Neutrophil (primary cell): ENCODE measurements around the gene TENM3.

Experiments used
- H3K27ac ChIP-seq: fragments of 200-600 bp; sonication (generic); 2 replicates; pipeline ENCODE4 v1.5.1; 2016; ENCODE audit warnings: mild to moderate bottlenecking, moderate library complexity
- H3K27me3 ChIP-seq: fragments of 200-600 bp; sonication (generic); 2 replicates; pipeline ENCODE4 v1.6.0; 2016; ENCODE audit warnings: mild to moderate bottlenecking
- H3K36me3 ChIP-seq: fragments of 200-600 bp; sonication (generic); 2 replicates; pipeline ENCODE4 v1.5.1; 2017
- H3K4me1 ChIP-seq, 2 experiments: fragments of 200-600 bp in 1 of 2; sonication (generic) in 1 of 2; 1 replicate in 1 of 2; 2 replicates in 1 of 2; pipeline versions ENCODE4 v1.5.1 to v1.6.1; 2013 to 2016; ENCODE audit warnings: low read depth in 1 of 2, low read length in 1 of 2, mild to moderate bottlenecking in 1 of 2, moderate library complexity in 1 of 2; ENCODE audit not compliant: control insufficient read depth in 1 of 2, insufficient read depth in 1 of 2
- H3K4me3 ChIP-seq, 2 experiments: fragments of 200-600 bp in 1 of 2; sonication (generic) in 1 of 2; 1 replicate in 1 of 2; 2 replicates in 1 of 2; pipeline ENCODE4 v1.5.1; 2013 to 2016; ENCODE audit warnings: low read depth in 1 of 2, low read length in 1 of 2, mild to moderate bottlenecking in 1 of 2, moderate library complexity in 1 of 2
- H3K9me3 ChIP-seq: fragments of 200-600 bp; sonication (generic); 2 replicates; pipeline ENCODE4 v1.5.1; 2016
- TF ChIP-seq, protein P1 (sequence below): fragments of 200-600 bp; sonication (generic); IDR thresholded peaks from 2 replicates; pipeline ENCODE4 v1.5.1; 2016; ENCODE audit warnings: antibody characterized with exemption

TENM3 gene

DNA sequence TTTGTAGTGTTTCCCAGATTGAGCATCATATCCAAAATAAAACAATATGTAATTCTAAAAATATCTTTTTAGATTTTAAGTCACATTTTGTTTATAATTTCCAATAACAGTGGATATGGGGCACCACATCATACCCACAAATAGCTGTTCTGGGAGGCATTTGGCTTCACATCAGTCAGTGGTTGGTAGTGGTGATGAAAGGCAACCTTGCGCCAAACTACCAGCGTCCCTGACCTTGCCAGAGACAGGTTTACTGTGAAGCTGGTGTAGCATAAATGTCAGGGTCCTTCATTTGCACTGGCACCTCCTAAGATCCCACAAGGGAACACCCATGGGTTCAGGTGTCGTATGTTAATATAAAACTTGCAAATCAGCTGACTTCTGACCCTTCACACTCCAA lies 451.8 kb downstream of the TENM3 start:
- Histone ChIP-seq H3K9me3 (no peaks in the 10 kb centered on the region), H3K4me1 (no peaks in the 10 kb centered on the region), H3K4me3 (no peak overlapping the region), H3K27me3 (no peaks in the 10 kb centered on the region), H3K27ac (no peak overlapping the region), H3K36me3 (no peaks in the 10 kb centered on the region)
- TF ChIP-seq, protein P1, sequence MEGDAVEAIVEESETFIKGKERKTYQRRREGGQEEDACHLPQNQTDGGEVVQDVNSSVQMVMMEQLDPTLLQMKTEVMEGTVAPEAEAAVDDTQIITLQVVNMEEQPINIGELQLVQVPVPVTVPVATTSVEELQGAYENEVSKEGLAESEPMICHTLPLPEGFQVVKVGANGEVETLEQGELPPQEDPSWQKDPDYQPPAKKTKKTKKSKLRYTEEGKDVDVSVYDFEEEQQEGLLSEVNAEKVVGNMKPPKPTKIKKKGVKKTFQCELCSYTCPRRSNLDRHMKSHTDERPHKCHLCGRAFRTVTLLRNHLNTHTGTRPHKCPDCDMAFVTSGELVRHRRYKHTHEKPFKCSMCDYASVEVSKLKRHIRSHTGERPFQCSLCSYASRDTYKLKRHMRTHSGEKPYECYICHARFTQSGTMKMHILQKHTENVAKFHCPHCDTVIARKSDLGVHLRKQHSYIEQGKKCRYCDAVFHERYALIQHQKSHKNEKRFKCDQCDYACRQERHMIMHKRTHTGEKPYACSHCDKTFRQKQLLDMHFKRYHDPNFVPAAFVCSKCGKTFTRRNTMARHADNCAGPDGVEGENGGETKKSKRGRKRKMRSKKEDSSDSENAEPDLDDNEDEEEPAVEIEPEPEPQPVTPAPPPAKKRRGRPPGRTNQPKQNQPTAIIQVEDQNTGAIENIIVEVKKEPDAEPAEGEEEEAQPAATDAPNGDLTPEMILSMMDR = no peak

DNA sequence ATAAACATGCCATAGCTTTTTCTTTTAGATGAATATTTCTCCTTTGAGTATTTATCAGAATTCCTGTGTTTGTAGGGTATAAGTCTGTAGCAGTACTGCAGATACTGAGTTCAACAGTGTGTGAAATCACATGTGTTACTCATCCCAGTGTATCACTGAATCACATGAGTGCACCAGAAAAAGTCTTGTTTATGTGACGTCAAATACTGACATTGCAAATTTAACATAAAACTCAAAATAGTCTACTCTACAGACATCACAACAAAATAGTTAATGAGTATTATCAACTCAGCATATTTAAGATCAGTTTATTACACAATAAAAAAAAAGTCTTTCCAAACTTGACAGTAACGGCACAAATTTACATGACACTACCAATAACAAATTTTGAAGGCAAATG lies 452.6 kb downstream of the TENM3 start:
- no peaks in the 10 kb centered on the region for H3K4me1 ChIP-seq
- no peaks in the 10 kb centered on the region for H3K27me3 ChIP-seq
- H3K9me3 ChIP-seq = no peaks in the 10 kb centered on the region
- H3K36me3 ChIP-seq = no peaks in the 10 kb centered on the region
- H3K4me3 ChIP-seq = no peak overlapping the region
- H3K27ac ChIP-seq = no peak overlapping the region
- TF ChIP-seq, protein P1 = no peak

GRCh38 chr4:182697094-182697493 lies 453.9 kb downstream of the TENM3 start:
- no peak overlapping the region for H3K27ac ChIP-seq
- TF ChIP-seq, protein P1 = no peak
- H3K4me1 ChIP-seq = no peaks in the 10 kb centered on the region
- H3K27me3 ChIP-seq = no peaks in the 10 kb centered on the region
- no peak overlapping the region for H3K4me3 ChIP-seq
- no peaks in the 10 kb centered on the region for H3K36me3 ChIP-seq
- no peaks in the 10 kb centered on the region for H3K9me3 ChIP-seq

GRCh38 chr4:182698212-182698611 lies 455.0 kb downstream of the TENM3 start:
- Histone ChIP-seq H3K36me3 (no peaks in the 10 kb centered on the region), H3K27ac (no peak overlapping the region), H3K27me3 (no peaks in the 10 kb centered on the region), H3K4me1 (no peaks in the 10 kb centered on the region), H3K4me3 (no peak overlapping the region), H3K9me3 (no peaks in the 10 kb centered on the region)
- TF ChIP-seq, protein P1 = no peak

- no peak overlapping the region for H3K27ac ChIP-seq
- TF ChIP-seq, protein P1 = no peak
- no peaks in the 10 kb centered on the region for H3K36me3 ChIP-seq
- no peaks in the 10 kb centered on the region for H3K9me3 ChIP-seq
- H3K4me3 ChIP-seq = no peak overlapping the region
- no peaks in the 10 kb centered on the region for H3K27me3 ChIP-seq
- no peaks in the 10 kb centered on the region for H3K4me1 ChIP-seq
These were observed 456.0 kb downstream of the TENM3 start for GRCh38 chr4:182699201-182699600.

- H3K36me3 ChIP-seq = no peaks in the 10 kb centered on the region
- H3K9me3 ChIP-seq = no peaks in the 10 kb centered on the region
- H3K4me3 ChIP-seq = no peak overlapping the region
- TF ChIP-seq, protein P1 = no peak
- H3K4me1 ChIP-seq = no peaks in the 10 kb centered on the region
- no peak overlapping the region for H3K27ac ChIP-seq
- H3K27me3 ChIP-seq = no peaks in the 10 kb centered on the region
These were observed 456.6 kb downstream of the TENM3 start for GRCh38 chr4:182699795-182700194.
